Measurements from ENCODE around the gene VPS18.

Gene VPS18

DNA sequence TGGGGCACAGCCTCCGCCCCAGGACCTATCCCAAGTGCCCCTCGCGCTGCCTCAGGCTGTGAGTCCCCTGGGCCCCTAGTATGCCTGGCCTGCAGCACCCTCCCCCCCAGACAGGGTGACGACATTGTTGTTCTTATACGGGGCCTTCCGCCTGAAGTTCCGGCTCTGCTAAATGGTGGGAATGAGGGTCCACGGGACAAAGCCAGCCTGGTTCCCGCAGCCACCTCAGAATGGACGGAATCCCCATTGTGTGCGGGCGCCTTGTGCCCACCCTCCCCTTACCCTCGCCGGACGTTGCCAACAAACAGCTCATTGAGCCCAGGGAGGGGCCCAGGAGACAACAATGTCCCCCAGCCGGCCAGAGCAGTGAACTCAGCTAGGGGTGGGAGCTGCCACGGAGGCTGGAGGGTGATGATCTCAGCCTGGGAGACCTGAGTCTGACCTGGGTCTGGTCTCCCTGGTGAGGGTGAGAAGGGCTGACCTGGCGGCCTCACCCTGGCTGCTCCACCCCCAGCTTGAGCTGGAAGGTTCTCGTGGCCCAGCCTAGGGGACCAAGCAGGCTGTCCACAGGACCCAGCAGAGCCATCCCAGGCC is 24.6 kb downstream of the VPS18 start:
- no peak for DNase-seq (ENCODE audit: low read depth in 2 of 2)

DNA sequence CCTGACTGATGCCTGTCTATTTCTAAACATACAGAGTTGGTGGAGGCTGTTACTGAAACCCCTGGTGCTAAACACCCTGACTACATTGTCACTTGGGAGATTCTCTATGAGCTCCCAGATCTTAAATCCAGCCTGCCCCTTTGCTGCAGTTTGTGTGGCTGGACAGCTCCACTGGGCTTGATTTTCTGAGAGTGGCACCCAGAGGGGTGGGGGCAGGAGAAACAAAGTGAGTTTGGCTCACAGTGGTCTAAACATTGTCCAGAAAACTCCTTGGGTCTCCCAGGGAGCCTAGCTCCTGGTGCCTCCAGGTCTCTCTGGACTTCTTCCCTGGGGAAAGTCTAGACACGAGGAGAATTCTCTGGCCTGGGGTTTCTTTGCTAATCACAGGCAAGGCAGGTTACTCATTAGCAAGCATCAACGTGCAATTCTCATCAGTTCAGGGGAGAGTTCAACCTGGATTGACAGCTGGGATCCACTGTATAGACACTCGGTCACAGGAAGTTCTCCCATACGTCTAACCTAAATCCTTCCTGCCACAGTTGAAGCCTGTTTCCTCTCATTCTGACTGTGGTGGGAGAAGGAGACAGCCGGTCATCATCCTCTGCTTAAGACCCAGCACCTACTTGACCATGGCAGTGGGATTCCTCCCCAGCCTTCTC is 27.8 kb downstream of the VPS18 start:
- DNase-seq (ENCODE audit: low read depth in 2 of 2), result no peak

GRCh38 chr15:40922608-40923005 is 28.4 kb downstream of the VPS18 start:
- DNase-seq (ENCODE audit: low read depth in 2 of 2), result no peak

- DNase-seq (ENCODE audit: low read depth in 2 of 2), result no peak
Measured at GRCh38 chr15:40923551-40923950, 29.3 kb downstream of the VPS18 start.

DNA sequence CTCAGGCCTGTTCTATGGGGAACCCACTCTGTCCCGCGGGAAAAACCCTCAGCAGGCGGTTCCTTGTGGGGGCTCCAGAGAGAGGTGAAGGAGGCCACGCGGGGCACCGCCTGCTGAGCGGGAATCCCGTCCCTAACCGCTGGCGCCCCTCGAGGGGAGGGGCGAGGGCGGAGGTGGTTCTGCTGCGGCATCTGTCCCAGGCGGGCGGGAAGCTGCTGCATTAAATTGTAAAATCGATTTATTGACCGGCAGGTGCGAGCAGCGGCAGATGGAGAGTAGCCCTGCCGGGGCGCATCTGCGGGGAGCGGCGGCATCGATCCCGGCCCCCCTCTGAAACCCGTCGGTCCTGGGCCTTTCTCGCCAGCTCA is 31.2 kb downstream of the VPS18 start:
- DNase-seq (ENCODE audit: low read depth in 2 of 2), result no peak

GRCh38 chr15:40925863-40926658 is 31.8 kb downstream of the VPS18 start:
- no peak for DNase-seq (ENCODE audit: low read depth in 2 of 2)

DNA sequence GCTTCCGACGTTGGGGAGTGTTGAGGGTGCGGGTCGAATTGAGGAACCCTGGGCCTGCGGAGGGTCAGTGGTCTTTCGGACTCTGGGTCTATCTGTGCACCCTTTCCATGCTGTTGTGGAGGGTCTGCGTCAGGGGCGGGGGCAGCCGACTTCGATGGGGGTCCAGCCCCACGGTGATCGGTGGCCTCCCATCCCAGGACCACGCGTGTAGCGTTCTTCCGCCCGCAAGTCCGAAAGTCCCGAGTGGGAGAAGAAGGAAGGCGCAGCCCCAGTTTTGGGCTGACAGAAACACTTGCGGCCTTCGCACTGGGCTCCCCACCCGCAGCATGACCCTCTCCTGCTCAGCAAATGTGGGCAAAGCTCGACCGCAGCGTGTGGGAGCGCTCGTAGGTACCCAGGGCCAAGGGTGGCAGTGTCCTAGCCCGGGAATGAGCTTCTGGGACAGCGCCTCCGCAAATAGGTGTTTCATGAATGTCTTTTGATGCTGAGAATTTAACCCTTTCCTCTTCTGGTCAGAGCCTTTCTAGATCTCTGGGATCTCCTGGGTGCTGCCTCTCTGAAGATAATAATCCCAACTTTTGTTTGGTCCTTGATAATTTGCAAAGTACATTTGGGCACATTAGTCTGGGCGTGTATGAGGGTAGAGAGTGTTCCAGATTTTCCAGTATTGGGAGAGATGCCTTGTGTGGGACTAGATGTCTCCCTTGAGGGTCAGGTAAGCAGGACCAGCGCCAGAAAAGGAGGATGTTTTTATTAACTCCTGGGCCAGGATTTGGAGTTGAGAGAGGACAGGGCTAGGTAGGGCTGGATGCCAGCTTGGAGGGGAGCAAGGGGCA is 32.6 kb downstream of the VPS18 start:
- DNase-seq (ENCODE audit: low read depth in 2 of 2), result no peak

- DNase-seq (ENCODE audit: low read depth in 2 of 2), result no peak
Measured at GRCh38 chr15:40927495-40927872, 33.2 kb downstream of the VPS18 start.

DNA sequence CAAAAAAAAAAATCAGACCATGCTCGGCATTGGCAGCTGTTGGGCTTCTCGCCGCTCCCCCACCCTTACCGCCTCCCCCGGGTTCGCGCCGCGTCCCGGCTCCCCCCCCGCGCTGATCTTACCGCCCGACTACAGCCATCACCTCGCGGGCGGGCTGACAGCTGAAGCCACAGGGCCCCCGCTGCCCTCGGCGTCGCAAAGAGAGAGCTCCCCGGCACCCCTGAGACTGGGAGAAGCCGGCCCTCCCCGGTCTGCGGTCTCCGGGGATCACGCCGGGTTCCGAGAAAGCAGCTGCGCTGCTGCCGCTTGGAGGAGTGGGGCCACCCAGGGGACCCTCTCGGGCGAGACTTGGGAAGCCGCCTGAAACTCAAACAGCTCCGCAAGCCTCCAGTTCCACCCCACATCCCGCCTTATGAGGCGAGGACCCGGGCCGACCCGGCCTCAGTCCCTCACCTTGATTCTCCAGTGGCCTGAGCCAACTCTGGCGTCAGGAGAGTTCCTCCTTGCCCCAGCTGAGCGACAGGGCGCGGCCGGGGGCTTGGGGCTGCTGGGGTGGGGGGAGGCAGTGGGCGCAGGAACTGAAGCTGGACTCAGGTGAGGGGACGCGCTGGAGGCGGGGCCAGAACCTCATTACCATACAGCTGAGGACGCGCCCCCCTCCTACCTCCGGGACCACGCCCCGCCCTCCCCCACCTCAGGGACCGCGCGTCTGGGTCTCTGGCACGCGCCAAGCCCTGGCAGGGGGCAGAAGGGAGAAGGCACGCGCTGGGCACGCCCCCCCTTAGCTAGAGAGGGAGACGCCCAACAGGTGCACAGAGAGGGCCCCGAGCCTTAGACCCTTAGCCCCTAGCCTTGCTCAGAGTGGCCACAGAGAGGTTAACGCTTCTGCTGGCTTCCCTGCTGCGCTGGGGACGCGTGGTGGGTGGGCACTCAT is 33.9 kb downstream of the VPS18 start:
- DNase-seq (ENCODE audit: low read depth in 2 of 2), result no peak

DNA sequence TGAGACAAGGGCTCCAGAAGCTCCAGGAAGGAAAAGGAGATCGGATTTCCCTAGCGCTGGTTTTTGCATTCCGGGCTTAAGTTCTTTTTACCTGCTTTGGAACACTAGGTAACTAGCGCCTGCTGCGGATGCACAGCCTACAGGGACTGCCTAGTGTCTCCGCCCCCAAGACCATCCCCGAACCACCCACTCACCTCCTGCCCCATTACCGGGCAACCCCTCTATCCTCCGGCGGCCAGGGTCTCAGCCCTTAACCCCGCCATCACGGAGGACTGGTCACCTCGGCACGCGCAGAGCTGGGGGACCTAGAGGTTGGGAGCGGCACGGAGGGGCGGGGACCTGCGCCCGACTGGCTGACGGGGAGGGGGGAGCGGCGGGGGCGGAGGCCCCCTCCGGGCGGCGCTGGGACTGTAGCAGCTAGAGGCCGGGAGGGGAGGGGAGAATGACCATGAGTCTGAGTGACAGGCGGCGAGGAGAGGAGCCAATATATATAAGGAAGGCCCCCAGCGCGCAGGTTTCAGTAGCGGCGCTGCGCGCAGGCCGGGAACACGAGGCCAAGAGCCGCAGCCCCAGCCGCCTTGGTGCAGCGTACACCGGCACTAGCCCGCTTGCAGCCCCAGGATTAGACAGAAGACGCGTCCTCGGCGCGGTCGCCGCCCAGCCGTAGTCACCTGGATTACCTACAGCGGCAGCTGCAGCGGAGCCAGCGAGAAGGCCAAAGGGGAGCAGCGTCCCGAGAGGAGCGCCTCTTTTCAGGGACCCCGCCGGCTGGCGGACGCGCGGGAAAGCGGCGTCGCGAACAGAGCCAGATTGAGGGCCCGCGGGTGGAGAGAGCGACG is 34.8 kb downstream of the VPS18 start, which contains the start of gene DLL4:
DLL4 (plus strand) TSS at position 520 of the 839 bp plus-strand sequence. CDS start 329 bp downstream, outside the sequence.
- DNase-seq (ENCODE audit: low read depth in 2 of 2), result no peak

- DNase-seq (ENCODE audit: low read depth in 2 of 2), result no peak
Measured at GRCh38 chr15:40929660-40930429, 35.6 kb downstream of the VPS18 start.

DNA sequence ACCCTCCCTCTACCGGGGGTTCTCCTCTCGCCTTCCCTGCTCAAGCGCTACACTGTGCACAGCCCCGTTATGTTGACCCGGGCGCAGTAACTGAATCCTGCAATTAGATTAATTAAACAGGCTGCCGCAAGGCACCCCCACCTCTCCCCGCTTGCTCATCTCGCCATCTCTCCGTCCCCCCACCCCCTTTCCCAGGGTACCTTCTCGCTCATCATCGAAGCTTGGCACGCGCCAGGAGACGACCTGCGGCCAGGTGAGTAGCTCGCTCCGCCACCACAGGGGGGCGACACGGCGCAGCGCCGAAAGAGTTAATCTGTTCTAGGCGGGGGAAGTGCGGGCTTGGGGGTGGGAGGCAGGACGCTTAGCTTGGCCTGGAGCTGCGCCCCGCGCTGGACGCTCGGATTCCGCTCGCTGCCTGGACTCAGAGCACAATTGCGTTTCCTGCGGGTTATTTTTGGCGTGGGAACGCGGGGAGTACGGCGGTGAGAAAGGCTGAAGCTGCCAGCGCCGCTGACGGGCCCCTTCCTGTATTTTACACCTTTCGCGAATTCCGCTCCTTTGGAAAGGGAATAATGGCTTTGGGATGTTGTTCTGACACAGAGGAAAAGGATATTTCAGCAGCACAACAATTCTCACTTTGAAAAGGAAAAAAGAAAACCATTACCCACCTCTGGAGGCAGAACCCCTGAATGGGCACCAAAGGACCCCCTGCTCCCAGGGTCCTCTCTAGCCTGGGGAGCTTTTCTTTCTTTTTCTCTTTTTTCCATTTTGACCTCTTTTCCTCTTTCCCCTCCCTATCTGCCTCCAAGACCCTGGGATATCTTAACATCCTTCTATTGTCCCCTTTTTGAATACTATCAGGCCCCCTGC is 36.4 kb downstream of the VPS18 start:
- no peak for DNase-seq (ENCODE audit: low read depth in 2 of 2)

DNA sequence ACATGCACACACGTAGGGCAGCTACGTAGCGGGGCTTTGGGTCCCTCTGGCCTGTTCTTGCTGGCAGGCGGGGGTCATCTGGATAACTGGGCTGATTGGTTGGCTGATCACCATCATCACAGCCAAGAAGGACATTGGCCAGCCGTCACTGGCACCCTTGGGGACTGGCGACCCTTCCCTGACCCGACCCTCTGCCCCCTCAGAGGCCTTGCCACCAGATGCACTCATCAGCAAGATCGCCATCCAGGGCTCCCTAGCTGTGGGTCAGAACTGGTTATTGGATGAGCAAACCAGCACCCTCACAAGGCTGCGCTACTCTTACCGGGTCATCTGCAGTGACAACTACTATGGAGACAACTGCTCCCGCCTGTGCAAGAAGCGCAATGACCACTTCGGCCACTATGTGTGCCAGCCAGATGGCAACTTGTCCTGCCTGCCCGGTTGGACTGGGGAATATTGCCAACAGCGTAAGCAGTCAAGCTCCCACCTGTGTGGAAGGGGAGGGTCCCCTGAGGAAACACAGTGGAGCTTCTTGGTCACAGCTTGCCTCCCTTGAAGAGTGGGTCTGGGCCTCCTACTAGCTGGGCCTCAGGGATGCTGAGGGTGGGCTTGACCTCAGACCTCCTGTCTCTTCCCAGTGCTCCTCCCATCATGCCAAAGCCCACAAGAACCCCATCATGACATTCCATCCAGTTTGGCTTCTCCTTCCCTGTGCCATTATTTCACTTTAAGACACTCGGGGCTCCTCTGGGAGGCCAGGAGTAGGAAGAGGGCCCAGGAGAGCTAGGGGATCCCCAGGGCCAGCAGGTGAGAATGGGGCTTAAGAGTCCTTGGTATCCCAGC is 37.3 kb downstream of the VPS18 start:
- no peak for DNase-seq (ENCODE audit: low read depth in 2 of 2)

- no peak for DNase-seq (ENCODE audit: low read depth in 2 of 2)
Measured at GRCh38 chr15:40932156-40932555, 37.9 kb downstream of the VPS18 start.

- no peak for DNase-seq (ENCODE audit: low read depth in 2 of 2)
Measured at GRCh38 chr15:40932649-40933516, 38.6 kb downstream of the VPS18 start.

GRCh38 chr15:40933517-40933902 is 39.3 kb downstream of the VPS18 start:
- no peak for DNase-seq (ENCODE audit: low read depth in 2 of 2)
